T-cell (primary cell): Measurements from ENCODE around the gene PARVG. TPM values are rescaled to one million over a fixed set of nuclear protein-coding genes. Genes with fewer than 3 reads are reported as not detected.

Experiments
- ATAC-seq, 4 experiments: fragments of 200-7000 bp in 3 of 4; fragments of 150-1000 bp in 1 of 4; cut with Tn5 transposase; replicated peaks in 1 of 4; 1 replicate in 3 of 4; 2 replicates in 1 of 4; pipeline ENCODE4 v1.10.0; 2021; ENCODE audit warnings: moderate library complexity in 3 of 4, mild to moderate bottlenecking in 2 of 4, moderate number of reproducible peaks in 1 of 4
- CTCF ChIA-PET, 2 donors: fragments of 300-600 bp; sonication (Branson Sonifier 250); formaldehyde crosslinking; loops; one replicate each; lab custom pipeline; 2022; ENCODE audit warnings: antibody characterized with exemption in 2 of 2; lab: Charles Lee
- POLR2A ChIA-PET, 2 donors: fragments of 300-600 bp; sonication (Branson Sonifier 250); formaldehyde crosslinking; loops; one replicate each; lab custom pipeline; 2022; ENCODE audit warnings: antibody characterized with exemption in 2 of 2; lab: Charles Lee
- DNase-seq, 35 experiments: peaks; one replicate each; pipeline versions ENCODE4 v3.0.0 to v3.0.0-alpha.2; 2013 to 2023
- H3K27ac ChIP-seq: one replicate; pipeline ENCODE4 v1.5.1; 2013; ENCODE audit warnings: low read length
- H3K27me3 ChIP-seq, 2 experiments: replicated peaks in 1 of 2; 1 replicate in 1 of 2; 2 replicates in 1 of 2; pipeline versions ENCODE4 v1.6.1 to v1.7.0; 2013; ENCODE audit warnings: low read length in 1 of 2, mixed read lengths in 1 of 2; ENCODE audit not compliant: control insufficient read depth in 2 of 2, insufficient read depth in 2 of 2; ENCODE audit errors: extremely low read depth in 1 of 2
- H3K36me3 ChIP-seq, 2 donors: 1 replicate in 1 of 2; 2 replicates in 1 of 2; pipeline versions ENCODE4 v1.6.1 to v1.7.0; 2013; ENCODE audit warnings: low read length in 1 of 2; ENCODE audit not compliant: control insufficient read depth in 2 of 2, insufficient read depth in 1 of 2; ENCODE audit errors: extremely low read depth in 1 of 2
- H3K4me1 ChIP-seq, 2 experiments: 1 replicate in 1 of 2; 2 replicates in 1 of 2; pipeline versions ENCODE4 v1.6.1 to v1.7.0; 2013; ENCODE audit warnings: low read length in 2 of 2, mixed read lengths in 1 of 2; ENCODE audit not compliant: insufficient read depth in 2 of 2, control insufficient read depth in 1 of 2; ENCODE audit errors: extremely low read depth in 1 of 2
- H3K4me3 ChIP-seq, 2 donors: 1 replicate in 1 of 2; 2 replicates in 1 of 2; pipeline versions ENCODE4 v1.5.1 to v1.7.0; 2013; ENCODE audit warnings: mild to moderate bottlenecking in 2 of 2, low read length in 1 of 2, moderate library complexity in 1 of 2; ENCODE audit not compliant: control insufficient read depth in 1 of 2; ENCODE audit errors: extremely low read depth in 1 of 2
- H3K9me3 ChIP-seq: 2 replicates; pipeline ENCODE4 v1.7.0; 2013
- H3K27ac Mint-ChIP-seq, 2 donors: one replicate each; pipeline ENCODE4 v1.8.0; 2020 to 2021; ENCODE audit warnings: mild to moderate bottlenecking in 2 of 2, mixed read lengths in 2 of 2
- H3K27me3 Mint-ChIP-seq, 2 donors: one replicate each; pipeline ENCODE4 v1.8.0; 2021 to 2022; ENCODE audit warnings: mixed read lengths in 2 of 2
- H3K36me3 Mint-ChIP-seq: one replicate; pipeline ENCODE4 v1.8.0; 2021; ENCODE audit warnings: mixed read lengths
- H3K4me1 Mint-ChIP-seq, 3 donors: one replicate each; pipeline ENCODE4 v1.8.0; 2020 to 2022; ENCODE audit warnings: mixed read lengths in 3 of 3, mild to moderate bottlenecking in 1 of 3
- H3K4me3 Mint-ChIP-seq, 3 donors: one replicate each; pipeline ENCODE4 v1.8.0; 2020 to 2022; ENCODE audit warnings: mild to moderate bottlenecking in 3 of 3, mixed read lengths in 3 of 3, moderate library complexity in 3 of 3
- H3K9me3 Mint-ChIP-seq, 3 donors: one replicate each; pipeline ENCODE4 v1.8.0; 2020 to 2022; ENCODE audit warnings: mixed read lengths in 3 of 3
- WGBS: methylation state at CpG from one replicate; pipeline ENCODE4 v1.1.5; 2013; ENCODE audit warnings: missing lambda C conversion rate; ENCODE audit not compliant: insufficient coverage; 5-methylcytosine and 5-hydroxymethylcytosine counted together
- total RNA-seq, 35 experiments: library from RNA in 6 of 35; stranded (reverse) in 6 of 35; fragments of 120-200 nt in 1 of 35; gene quantifications; one replicate each; pipeline versions ENCODE4 v1.2.1 to v1.2.4 and lab custom pipeline; 2013 to 2026

PARVG gene
- total RNA-seq, 5 donors from 2014 or later (not counting 1 experiment from before 2014, with no cell fraction given), result 153 to 236 (median 197) TPM

DNA sequence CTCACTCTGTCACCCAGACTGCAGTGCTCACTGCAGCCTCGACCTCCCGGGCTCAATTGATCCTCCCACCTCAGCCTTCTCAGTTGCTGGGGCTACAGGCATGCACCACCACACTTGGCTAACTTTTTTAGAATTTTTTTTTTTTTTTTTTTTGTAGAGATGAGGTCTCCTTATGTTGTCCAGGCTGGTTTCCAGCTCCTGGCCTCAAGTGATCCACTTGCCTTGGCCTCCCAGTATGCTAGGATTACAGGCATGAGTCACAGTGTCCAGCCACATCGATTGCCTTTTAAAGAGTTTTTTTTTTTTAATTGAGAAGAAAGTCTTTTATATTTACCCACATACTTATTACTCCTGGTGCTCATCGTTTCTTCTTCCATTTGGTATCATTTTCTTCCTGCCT, 30.0 kb downstream of the PARVG start:
- Histone ChIP-seq H3K36me3 (peaks cover 0 to 6% of the 10 kb centered on the region in 2 donors), H3K4me3 (no peak overlapping the region), H3K27me3 (no peaks in the 10 kb centered on the region), H3K27ac (no peak overlapping the region), H3K9me3 (no peaks in the 10 kb centered on the region), H3K4me1 (peaks cover 0 to 4% of the 10 kb centered on the region in 2 experiments)
- Mint-ChIP-seq H3K4me1 (peaks cover 0 to 12% (median 6%) of the 10 kb centered on the region in 3 donors), H3K27me3 (no peaks in the 10 kb centered on the region), H3K4me3 (no peak overlapping the region), H3K9me3 (peaks cover 0 to 16% (median 14%) of the 10 kb centered on the region in 3 donors), H3K36me3 (peaks cover 23% of the 10 kb centered on the region), H3K27ac (no peak overlapping the region)
- POLR2A ChIA-PET, result interaction anchor here in 1 of 2 donors (0.6 kb wide), 1 partner anchor 266 kb away, joined by 4 read pairs; no protein-coding TSS in a partner anchor
- CTCF ChIA-PET, result no interaction called here
- no peak for ATAC-seq
- no CpG with 5 or more reads among the region's 4 CpGs for WGBS
- no peak for DNase-seq

DNA sequence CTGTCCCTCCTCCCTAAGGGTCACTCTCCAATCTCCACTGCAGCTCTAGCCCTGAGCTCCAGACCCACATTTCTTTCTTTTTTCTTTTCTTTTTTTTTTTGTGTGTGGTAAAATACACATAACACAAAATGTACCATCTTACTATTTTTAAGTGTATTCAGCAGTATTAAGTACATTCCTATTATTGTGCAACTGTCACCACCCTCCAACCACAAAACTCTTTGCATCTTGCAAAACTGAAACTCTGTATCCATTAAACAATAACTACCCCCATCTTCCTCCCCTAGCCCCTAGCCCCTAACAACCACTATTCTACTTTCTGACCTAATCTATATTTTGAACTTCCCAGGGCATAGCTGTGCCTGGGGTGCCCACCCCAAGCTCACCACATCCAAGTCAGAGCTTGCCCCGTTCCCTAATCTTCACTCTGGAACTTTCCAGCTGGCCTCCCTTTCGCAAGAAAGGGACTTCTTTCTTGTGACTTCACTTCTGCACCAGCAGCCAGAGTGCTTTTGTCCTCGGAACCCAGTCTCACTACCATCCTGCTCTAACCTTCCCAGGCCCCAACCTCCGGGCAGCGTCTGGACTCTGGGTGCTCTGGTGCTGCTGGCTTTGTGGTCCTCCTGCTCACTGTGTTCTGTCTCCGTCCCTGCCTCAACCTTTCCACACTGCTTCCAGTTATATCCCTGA, 30.7 kb downstream of the PARVG start:
- peaks cover 0 to 16% (median 14%) of the 10 kb centered on the region in 3 donors for H3K9me3 Mint-ChIP-seq
- no peaks in the 10 kb centered on the region for H3K36me3 ChIP-seq
- peaks cover 23% of the 10 kb centered on the region for H3K36me3 Mint-ChIP-seq
- H3K27me3 Mint-ChIP-seq, result no peaks in the 10 kb centered on the region
- WGBS, result 98% methylated on average over 5 of the region's 6 CpGs
- DNase-seq (no peak), ATAC-seq (no peak)
- H3K27me3 ChIP-seq, result no peaks in the 10 kb centered on the region
- H3K27ac ChIP-seq, result no peak overlapping the region
- ChIA-PET POLR2A (no interaction called here), CTCF (no interaction called here)
- no peak overlapping the region for H3K27ac Mint-ChIP-seq
- no peaks in the 10 kb centered on the region for H3K9me3 ChIP-seq
- peaks cover 0 to 12% (median 5%) of the 10 kb centered on the region in 3 donors for H3K4me1 Mint-ChIP-seq
- H3K4me3 Mint-ChIP-seq, result no peak overlapping the region
- H3K4me1 ChIP-seq, result peaks cover 0 to 4% of the 10 kb centered on the region in 2 experiments
- H3K4me3 ChIP-seq, result no peak overlapping the region

DNA sequence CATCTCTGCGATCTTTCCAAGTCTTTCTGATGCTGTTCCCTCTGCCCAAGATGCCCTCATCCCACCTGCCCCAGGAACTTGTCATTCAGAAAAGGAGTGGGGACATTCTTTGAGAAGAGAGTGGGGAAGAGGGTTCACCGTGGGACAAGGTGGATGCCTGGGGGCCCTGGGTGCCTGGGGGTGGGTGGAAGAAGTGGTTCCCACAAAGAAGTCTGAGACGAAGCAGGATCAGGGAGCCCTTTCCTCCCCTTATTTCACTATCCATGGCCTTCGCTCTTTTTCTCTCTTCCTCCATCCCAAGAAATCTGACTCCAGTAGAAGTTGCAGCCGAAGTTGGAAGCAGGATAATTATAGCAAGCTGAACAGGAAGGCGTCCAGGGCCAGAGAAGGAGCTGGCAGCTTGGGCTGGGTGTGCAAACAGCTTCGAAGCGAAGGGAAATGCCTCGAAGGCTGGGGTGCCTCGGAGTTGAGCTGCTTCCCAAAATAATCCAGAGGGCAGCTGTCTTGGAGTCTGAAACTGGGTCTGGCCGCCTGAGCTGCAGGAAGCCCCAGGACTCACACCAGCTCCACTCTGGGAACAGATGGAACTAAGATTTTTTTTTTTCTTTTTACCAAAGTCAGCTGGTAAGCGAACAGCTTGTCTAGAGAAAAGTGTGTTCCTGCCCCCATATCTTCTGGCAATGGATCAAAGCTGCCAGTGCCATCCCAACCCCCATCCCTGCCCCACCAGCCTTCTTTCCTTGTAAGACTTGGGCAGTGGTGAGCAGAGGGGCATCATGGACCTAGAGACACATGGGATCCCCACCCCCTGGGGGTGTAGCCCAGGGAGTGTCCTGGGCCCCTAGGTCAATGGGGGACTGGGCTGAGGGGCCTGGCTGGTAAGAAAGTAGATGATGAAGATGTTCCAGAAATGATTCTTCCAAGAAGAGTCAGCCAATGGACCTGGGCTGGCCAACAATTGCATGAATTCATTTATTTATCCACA, 31.5 kb downstream of the PARVG start:
- H3K4me3 ChIP-seq, result no peak overlapping the region
- no peaks in the 10 kb centered on the region for H3K4me1 ChIP-seq
- H3K9me3 Mint-ChIP-seq, result peaks cover 0 to 16% (median 14%) of the 10 kb centered on the region in 3 donors
- no peak for ATAC-seq
- H3K9me3 ChIP-seq, result no peaks in the 10 kb centered on the region
- H3K4me1 Mint-ChIP-seq, result peaks cover 0 to 12% (median 5%) of the 10 kb centered on the region in 3 donors
- H3K27ac Mint-ChIP-seq, result no peak overlapping the region
- WGBS, result 72% methylated on average over 6 of the region's 12 CpGs
- H3K27me3 Mint-ChIP-seq, result no peaks in the 10 kb centered on the region
- no peak overlapping the region for H3K4me3 Mint-ChIP-seq
- DNase-seq, result no peak
- ChIA-PET CTCF (no interaction called here), POLR2A (no interaction called here)
- no peaks in the 10 kb centered on the region for H3K27me3 ChIP-seq
- no peak overlapping the region for H3K27ac ChIP-seq
- H3K36me3 Mint-ChIP-seq, result peaks cover 23% of the 10 kb centered on the region
- H3K36me3 ChIP-seq, result no peaks in the 10 kb centered on the region

DNA sequence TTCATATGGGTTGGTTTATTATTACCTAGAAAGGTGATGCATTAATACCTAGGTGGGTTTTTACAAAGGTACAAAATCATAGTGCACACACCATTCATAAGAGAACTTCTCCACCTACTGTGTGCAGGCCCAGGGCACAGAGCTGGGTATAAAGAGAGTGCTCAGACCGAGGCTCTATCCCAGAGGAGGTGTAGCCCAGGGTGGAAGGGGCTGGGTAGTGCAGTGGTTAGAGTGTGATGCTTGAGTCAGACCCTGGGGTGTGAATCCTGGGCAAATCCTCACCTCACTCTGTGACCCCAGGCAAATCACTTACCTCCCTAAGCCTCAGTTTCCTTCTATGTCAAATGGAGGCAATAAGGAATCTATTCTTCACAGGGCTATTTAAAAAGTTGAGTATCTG, 32.2 kb downstream of the PARVG start:
- no peaks in the 10 kb centered on the region for H3K9me3 ChIP-seq
- no peaks in the 10 kb centered on the region for H3K36me3 ChIP-seq
- H3K4me3 Mint-ChIP-seq, result no peak overlapping the region
- H3K4me1 Mint-ChIP-seq, result peaks cover 0 to 11% (median 2%) of the 10 kb centered on the region in 3 donors
- no peaks in the 10 kb centered on the region for H3K27me3 ChIP-seq
- ATAC-seq, result no peak
- no peak overlapping the region for H3K27ac Mint-ChIP-seq
- peaks cover 0 to 16% (median 14%) of the 10 kb centered on the region in 3 donors for H3K9me3 Mint-ChIP-seq
- H3K27me3 Mint-ChIP-seq, result no peaks in the 10 kb centered on the region
- ChIA-PET POLR2A (no interaction called here), CTCF (no interaction called here)
- H3K4me3 ChIP-seq, result no peak overlapping the region
- DNase-seq, result no peak
- WGBS, result no CpG with 5 or more reads among the region's 1 CpG
- no peak overlapping the region for H3K27ac ChIP-seq
- no peaks in the 10 kb centered on the region for H3K4me1 ChIP-seq
- H3K36me3 Mint-ChIP-seq, result peaks cover 21% of the 10 kb centered on the region

DNA sequence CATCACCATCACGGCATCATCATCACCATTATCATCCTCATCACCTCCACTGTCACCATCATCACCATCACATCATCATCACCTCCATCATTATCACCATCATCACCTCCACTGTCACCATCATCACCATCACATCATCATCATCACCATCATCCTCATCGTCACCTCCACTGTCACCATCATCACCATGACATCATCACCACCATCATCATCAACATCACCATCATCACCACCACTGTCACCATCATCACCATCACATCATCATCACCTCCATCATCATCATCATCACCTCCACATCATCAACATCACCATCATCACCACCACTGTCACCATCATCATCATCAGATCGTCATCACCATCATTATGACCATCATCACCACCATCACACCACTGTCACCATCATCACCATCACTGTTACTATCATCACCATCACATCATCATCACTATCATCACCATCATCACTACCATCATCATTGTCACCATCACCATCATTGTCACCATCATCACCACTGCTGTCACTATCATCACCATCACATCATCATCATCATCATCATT, 32.8 kb downstream of the PARVG start:
- ChIA-PET CTCF (no interaction called here), POLR2A (no interaction called here)
- Mint-ChIP-seq H3K9me3 (peaks cover 0 to 16% (median 14%) of the 10 kb centered on the region in 3 donors), H3K4me1 (peaks cover 0 to 7% (median 0%) of the 10 kb centered on the region in 3 donors), H3K27me3 (no peaks in the 10 kb centered on the region), H3K36me3 (peaks cover 18% of the 10 kb centered on the region), H3K4me3 (no peak overlapping the region), H3K27ac (no peak overlapping the region)
- Histone ChIP-seq H3K4me3 (no peak overlapping the region), H3K27me3 (no peaks in the 10 kb centered on the region), H3K36me3 (no peaks in the 10 kb centered on the region), H3K27ac (no peak overlapping the region), H3K4me1 (no peaks in the 10 kb centered on the region), H3K9me3 (no peaks in the 10 kb centered on the region)
- 73% methylated on average over 3 of the region's 3 CpGs for WGBS
- no peak for ATAC-seq
- DNase-seq, result no peak

DNA sequence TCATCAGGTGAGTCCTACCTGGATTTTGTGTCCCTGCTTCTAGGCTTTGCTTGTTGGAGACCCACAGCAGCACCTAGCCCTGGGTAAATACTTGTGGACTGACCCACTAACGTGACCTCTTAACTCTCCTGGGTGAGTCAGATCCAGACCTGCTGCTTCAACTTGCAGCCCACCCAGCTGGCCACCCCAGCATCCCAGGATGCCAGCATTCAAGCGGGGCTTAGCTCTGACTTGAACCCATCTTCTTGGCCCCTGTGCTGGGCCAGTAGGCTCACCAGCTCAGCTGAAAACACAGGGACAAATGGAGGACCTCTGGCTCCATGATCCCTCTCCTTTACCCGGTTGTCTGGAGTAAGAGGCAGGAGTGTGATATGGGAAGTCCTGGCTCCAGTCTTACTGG, 33.5 kb downstream of the PARVG start:
- H3K4me1 ChIP-seq, result no peaks in the 10 kb centered on the region
- Mint-ChIP-seq H3K4me1 (peaks cover 0 to 3% (median 0%) of the 10 kb centered on the region in 3 donors), H3K36me3 (peaks cover 14% of the 10 kb centered on the region), H3K9me3 (peaks cover 0 to 11% (median 9%) of the 10 kb centered on the region in 3 donors), H3K27ac (no peak overlapping the region), H3K27me3 (no peaks in the 10 kb centered on the region), H3K4me3 (no peak overlapping the region)
- POLR2A ChIA-PET, result no interaction called here
- no peak overlapping the region for H3K4me3 ChIP-seq
- WGBS, result 92% methylated on average over 3 of the region's 3 CpGs
- peaks cover 0 to under 1% of the 10 kb centered on the region in 2 experiments for H3K27me3 ChIP-seq
- no peaks in the 10 kb centered on the region for H3K36me3 ChIP-seq
- CTCF ChIA-PET, result no interaction called here
- DNase-seq, result no peak
- no peaks in the 10 kb centered on the region for H3K9me3 ChIP-seq
- no peak overlapping the region for H3K27ac ChIP-seq
- ATAC-seq, result no peak
